ENCODE measurements around the gene KCNJ9.

Gene KCNJ9

DNA sequence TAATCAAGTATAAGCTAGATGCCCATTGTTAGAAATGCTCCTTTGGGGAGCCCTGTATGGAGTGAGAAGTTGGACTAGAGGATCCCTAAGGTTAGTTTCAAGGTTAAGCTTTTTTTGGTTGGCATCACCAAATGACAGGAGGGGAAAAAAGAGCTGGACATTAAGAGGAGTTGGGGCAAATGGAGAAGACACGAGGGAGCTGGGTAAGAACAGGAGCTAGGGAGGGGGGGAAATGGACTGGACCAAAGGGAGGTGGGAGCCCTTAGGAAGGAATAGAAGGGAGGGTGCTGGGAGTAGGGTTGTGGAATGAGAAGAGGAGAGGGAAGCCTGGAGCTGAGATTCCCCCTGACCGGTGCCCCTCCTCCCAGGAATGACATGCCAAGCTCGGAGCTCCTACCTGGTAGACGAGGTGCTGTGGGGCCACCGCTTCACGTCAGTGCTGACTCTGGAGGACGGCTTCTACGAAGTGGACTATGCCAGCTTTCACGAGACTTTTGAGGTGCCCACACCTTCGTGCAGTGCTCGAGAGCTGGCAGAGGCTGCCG, 5.9 kb downstream of the KCNJ9 start:
- DNase-seq (ENCODE audit: low read depth in 3 of 3) = no peak

GRCh38 chr1:160089883-160090282, 8.5 kb downstream of the KCNJ9 start:
- DNase-seq (ENCODE audit: low read depth in 3 of 3) = no peak

DNA sequence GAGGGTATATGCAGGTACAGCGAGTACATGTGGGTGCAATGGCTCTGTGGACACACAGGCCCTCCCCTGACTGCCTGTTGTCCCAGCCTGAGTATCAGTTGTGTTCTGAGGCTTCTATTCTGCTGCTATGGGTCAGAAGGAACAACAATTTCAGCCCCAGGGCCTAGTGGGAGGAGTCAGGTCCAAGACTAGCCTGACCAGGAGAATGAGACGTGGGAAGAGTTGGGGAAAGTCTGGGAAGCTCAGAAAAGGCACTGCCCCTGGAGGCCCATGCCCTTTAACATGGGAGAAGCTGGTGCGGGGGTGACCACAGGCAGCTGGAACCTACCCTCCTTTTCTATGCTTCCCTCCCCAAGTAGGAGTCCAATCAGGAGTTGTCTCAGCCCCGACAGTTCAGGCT, 9.4 kb downstream of the KCNJ9 start:
- DNase-seq (ENCODE audit: low read depth in 3 of 3) = no peak

DNA sequence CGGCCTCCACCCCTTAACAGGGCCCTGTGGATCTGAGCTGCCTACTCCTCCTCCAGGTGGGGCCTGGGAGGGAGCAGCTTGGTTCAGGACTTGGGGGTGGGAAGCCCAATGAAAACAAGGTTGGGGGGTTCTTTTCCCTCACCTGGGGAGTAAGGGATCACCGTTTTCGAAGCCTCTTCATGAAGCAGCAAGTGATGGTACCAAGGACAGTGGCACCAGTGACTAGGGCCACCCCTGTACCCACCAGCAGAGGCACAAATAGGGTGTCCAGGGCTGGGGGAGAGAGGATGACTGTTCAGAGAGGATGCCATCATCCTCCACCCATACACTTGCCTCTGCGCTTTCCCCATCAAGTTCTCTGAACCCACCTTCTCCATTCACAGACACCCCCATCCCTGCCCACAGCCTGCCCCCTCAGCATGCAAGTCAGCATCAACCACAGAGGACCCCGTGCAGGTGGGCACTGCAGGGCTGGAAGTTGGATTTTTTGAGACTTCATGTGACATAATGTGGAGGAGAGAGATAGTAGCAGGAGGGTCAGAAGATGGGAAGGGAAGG, 10.4 kb downstream of the KCNJ9 start:
- no peak for DNase-seq (ENCODE audit: low read depth in 3 of 3)

- no peak for DNase-seq (ENCODE audit: low read depth in 3 of 3)
These were observed 11.2 kb downstream of the KCNJ9 start for GRCh38 chr1:160092366-160093068.

DNA sequence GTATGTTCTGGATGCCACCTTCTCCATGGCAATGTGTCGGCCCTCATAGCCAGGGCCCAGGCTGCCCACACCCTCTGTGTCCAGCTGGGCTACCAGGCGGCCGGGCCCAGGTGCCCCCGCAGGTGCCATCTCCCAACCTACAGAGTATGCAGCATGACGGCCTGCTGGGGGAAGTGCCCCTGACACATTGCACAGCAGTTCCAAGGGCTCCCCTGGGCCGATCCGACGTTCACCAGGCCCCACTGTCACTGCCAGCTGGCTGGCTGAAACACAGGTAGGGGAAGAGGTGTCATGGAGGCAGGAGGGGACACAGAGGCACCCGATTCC, 11.7 kb downstream of the KCNJ9 start:
- no peak for DNase-seq (ENCODE audit: low read depth in 3 of 3)

- no peak for DNase-seq (ENCODE audit: low read depth in 3 of 3)
These were observed 12.4 kb downstream of the KCNJ9 start for GRCh38 chr1:160093624-160094290.

DNA sequence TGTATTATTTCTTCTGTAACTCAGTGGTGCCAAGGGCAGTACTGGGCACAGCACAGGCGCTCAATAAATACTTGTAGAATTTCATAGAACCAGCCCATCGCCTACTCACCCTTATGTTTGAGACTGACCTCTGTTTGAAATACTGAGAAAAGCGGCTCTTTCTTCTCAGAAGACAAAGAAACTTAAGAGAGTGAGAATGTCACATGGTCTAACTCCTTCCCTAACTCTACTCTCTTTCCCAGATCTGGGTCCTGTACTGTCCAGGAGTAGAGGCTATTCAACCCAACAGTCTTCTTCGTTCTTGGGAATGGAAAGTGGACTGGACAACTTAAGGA, 12.9 kb downstream of the KCNJ9 start:
- DNase-seq (ENCODE audit: low read depth in 3 of 3) = no peak

DNA sequence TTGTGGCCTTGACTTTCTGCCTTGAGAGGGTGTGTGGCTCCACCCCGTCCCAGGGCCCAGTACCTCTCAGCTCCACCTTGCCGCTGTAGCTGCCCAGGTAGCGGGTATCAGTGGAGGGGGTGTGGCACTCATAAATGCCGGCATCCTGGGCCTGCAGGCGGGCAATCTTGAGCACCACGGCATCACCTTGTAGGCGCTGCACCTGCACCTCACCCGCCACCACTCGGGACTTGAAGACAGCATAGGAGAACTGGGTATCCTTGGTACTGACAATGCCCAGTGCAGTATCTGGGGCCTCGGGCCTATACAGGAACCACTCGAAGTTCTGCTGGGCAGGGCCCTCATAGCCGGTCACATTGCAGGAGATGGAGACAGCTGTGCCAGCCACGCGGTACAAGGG, 13.5 kb downstream of the KCNJ9 start:
- DNase-seq (ENCODE audit: low read depth in 3 of 3) = no peak

- no peak for DNase-seq (ENCODE audit: low read depth in 3 of 3)
These were observed 14.2 kb downstream of the KCNJ9 start for GRCh38 chr1:160095382-160096105.

GRCh38 chr1:160096274-160097116, 15.2 kb downstream of the KCNJ9 start:
- no peak for DNase-seq (ENCODE audit: low read depth in 3 of 3)

- no peak for DNase-seq (ENCODE audit: low read depth in 3 of 3)
These were observed 16.0 kb downstream of the KCNJ9 start for GRCh38 chr1:160097151-160097910.

DNA sequence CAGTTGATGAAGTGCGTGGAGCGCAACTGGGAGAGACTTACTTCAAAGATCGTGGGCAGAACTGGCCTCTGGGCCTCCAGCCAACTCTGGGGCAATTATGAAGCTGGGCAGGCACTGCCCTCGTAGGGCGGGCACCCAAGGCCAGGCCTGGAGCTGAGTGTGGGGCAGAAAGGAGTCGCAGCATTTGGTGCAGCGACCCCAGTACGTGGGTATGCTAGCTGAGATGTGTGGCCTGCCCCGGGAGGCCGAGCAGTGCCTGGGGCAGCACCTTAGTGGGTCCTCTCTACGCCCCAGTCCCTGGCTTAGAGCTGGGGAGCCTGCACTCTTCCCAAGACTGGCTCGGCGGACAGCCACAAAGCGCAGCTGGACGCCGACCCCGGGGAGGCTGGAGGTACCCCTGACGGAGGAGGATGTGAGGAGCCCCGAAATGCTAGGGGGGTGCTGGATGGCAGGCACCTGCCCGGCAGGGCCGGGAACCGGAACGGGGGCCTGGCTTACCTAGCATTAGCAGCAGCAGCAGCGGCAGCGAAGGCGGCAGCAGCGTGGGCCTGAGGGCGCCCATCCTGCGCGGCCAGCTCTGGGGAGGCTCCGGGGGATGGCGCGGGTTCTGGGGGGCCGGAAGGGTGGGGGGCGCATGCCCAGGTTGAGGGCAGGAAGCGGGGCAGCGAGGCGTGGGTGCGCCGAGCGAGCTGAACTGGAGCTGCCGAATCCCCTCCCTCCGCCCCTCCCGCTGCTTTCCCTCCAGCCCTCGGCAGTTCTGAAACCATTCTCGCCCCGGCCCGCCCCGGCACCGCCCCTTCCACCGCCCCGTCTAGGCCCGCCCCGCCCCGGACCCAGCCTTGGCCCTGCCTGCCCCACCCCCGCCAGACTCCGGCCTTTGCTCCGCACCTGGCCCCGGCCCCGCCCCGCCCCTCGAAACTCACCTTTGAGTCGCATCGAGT, 16.8 kb downstream of the KCNJ9 start, which contains the start of gene IGSF8:
IGSF8 (minus strand) TSS at position 709 of the 941 bp plus-strand sequence; CDS start at position 562, 147 bp downstream.
- DNase-seq (ENCODE audit: low read depth in 3 of 3) = peak; percentile 88 to 94 (median 90)

DNA sequence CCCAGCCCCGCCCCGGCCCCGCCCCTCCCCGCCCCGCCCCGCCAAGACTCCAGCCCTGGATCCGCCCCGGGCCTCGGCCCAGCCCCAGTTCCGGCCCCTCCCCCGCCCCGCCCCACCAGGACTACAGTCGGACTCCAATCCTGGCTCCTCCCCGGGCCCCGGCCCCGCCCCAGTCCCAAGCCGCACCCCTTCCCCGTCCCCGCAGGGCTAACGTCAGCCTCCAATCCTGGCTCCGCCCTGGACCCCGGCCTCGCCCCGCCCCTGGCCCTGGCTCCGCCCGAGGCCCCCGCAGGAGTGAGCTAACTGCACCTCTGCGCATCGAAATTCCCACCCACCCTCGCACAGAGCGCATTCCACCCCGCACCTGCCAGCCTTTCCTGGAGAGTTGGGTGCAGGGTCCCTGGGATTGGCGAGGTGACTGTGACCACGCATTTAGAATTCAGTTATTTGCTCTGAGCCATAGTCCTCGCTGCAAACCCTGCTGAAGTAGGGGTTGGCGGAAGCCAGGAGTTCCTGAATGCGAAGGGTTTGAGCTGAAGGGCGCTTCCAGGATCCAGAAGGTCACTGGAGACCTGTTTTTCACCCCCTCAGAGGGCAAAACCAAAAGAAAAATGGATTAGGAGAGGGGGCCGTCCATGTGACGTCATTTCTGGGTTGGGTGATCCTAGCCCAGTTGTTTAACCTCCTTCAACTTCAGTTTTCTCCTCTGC, 17.7 kb downstream of the KCNJ9 start:
- DNase-seq (ENCODE audit: low read depth in 3 of 3) = peak; percentile 98 to 99 (median 98)

DNA sequence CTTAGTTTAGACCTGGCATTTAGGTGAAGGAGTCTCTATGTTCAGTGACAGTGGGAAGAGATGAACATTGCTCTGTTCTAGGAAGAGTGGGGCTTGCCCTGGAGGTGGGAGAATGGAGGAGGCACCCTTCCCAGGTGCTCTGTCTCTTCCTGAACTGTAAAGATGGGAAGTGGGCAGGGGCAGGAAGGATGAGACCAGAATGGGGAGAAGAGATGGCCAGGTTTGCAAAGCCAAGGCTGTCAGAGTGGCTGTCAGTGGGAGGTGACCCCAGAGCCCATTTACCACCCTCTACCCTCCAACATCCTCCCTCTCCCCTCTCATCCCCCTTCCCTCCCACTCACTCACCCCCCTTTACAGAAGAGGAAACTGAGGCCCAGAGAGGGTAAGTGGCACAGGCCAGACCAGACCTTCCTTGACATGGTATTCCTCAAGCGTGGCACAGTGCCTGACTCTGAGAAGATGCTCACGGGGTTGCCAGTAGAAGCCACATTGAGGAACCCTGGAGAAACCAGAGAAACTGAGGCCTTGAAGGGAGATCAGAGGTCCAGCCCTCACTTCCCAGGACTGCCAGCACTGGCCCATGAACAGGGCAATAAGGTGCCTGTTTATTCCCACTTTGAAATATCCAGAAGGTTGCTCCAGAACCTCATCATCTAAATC, 18.5 kb downstream of the KCNJ9 start:
- DNase-seq (ENCODE audit: low read depth in 3 of 3) = no peak

GRCh38 chr1:160101037-160101716, 19.8 kb downstream of the KCNJ9 start:
- DNase-seq (ENCODE audit: low read depth in 3 of 3) = peak; percentile 52 to 65 (median 53)

DNA sequence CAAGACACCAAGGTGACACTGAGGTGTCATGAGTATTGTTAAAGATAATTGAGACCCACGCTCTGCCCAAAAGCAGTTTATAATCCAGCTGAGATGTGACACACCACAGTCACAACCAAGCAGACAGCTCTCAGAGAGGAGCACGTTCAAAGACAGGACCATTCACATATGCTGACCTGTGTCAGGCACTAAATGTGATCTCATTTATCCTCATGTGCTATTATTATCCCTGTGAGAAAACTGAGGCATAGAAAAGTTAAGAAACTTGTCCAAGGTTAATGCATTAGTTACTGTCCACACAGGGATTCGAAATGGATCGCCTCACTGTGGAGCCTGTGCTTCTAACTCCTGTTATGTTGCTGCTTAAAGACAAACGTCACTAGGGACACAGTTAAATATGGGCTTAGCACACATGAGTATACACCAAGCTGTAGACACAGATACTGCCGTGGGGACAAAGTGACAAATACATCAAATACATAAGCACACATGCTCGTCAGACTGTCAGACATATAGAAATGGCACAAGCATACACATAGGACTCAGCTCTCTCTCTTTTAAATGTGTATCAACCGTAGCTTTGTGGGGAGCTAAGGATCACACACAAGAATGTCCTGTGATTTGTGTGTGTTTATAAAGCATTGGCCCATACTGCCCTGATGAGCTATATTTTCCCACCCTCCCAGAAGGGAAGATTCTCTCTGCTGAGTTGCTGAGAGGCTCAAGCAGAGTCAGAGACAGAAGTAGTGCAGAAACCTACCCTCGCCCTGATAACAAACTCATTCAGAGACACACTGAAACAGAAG, 20.6 kb downstream of the KCNJ9 start:
- DNase-seq (ENCODE audit: low read depth in 3 of 3) = no peak

All from stimulated activated CD4-positive, alpha-beta T cell treated with anti-CD3 and anti-CD28 coated beads, TNF-alpha, amount 100 ng/mL, for 4 hours (primary cell).